ENCODE measurements around the gene C5. TPM values are rescaled to one million over a fixed set of nuclear protein-coding genes. Genes with fewer than 3 reads are reported as not detected.

C5 gene
- total RNA-seq, 2 donors from 2014 or later, result 1.5 to 1.6 TPM

DNA sequence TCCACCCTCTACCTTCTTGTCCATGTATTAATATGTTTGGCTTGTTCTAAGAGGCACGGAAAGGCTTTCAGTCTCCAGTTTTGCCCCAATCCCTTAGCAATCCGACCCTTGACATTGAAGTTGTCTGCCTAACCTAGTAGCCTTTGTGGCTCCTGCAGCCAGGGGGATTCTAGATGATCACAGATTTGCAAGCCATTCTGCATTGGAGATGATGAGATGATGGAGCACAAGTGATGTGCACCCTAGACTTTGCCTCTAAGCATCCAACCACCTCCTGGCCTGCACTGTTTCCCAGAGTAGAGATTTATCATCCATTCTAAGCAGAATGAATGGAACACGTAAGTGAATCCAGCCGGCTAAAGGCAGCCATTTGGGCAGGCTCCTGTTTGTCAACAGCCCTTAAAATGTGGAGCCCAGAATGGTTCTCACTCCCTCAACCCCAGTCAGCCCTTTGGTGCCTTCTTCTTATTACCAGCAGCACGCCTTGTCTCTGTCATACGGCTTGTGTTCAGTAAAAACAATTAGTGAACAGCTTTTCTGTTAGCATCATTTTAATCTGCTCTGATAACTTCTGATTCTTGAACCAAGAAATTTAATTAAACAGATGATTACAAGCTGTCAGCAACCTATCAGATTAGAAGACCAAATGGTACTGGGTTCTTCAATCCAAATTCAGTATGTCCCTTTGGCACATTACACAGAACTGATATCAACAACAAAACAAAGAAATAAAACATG lies 117.8 kb downstream of the C5 start:
- H3K27ac ChIP-seq, result peak overlapping the region; percentile 69
- H3K4me1 ChIP-seq, result peaks cover 5% of the 10 kb centered on the region
- DNase-seq, result no peak
- TF ChIP-seq, protein P1, sequence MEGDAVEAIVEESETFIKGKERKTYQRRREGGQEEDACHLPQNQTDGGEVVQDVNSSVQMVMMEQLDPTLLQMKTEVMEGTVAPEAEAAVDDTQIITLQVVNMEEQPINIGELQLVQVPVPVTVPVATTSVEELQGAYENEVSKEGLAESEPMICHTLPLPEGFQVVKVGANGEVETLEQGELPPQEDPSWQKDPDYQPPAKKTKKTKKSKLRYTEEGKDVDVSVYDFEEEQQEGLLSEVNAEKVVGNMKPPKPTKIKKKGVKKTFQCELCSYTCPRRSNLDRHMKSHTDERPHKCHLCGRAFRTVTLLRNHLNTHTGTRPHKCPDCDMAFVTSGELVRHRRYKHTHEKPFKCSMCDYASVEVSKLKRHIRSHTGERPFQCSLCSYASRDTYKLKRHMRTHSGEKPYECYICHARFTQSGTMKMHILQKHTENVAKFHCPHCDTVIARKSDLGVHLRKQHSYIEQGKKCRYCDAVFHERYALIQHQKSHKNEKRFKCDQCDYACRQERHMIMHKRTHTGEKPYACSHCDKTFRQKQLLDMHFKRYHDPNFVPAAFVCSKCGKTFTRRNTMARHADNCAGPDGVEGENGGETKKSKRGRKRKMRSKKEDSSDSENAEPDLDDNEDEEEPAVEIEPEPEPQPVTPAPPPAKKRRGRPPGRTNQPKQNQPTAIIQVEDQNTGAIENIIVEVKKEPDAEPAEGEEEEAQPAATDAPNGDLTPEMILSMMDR (IDR thresholded peaks at IDR 0.05), result no peak
- H3K9ac ChIP-seq (ENCODE audit: low read depth in 2 of 2, low read length in 2 of 2), result no peak overlapping the region
- no peaks in the 10 kb centered on the region for H3K9me3 ChIP-seq
- intact Hi-C loops (cut with DNase I), result no loop called here
- H3K36me3 ChIP-seq, result no peaks in the 10 kb centered on the region
- H3K4me3 ChIP-seq, result no peak overlapping the region
- no peaks in the 10 kb centered on the region for H3K27me3 ChIP-seq

DNA sequence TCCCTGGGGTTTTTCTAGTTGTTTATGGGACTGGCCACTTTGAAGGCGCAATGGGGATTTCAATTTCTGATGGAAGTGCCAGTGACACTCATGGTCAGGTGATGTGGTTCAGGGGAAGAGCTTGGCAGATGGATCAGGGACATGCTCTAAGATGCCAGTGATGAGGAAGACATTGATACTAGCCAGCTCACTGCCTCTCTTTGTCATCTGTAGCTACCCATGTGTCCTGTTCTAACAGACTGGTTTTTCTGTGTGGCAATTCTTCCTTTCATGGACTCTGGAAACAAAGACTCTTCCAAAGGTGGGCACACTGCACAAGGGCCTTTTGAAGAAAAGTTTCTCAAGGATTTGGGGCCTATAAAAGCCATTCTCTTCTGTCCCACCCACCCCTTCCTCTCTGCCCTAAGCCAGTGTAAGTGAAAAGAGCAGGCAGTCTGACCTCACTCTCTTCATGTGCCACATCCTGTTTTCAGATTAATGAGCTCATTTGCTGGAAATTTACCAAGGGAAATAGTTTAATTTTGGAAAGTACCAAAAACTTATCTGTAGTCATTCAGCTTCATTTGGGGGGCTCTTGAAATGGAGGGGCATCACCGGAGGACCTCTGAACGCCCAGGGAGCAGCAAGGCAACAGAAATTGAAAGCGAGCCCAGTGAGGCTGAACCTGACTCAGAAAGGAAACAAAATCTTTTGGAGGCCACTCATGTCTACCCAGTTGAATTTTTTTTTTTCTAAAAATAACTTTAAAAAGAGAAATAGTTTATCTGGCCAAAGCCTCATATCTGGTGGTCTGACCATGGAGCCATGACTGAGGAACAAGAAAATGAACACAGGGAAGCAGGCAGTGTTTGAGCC lies 118.6 kb downstream of the C5 start:
- H3K27ac ChIP-seq, result peak overlapping the region; percentile 69
- intact Hi-C loops (cut with DNase I), result no loop called here
- H3K36me3 ChIP-seq, result no peaks in the 10 kb centered on the region
- no peak for DNase-seq
- H3K4me1 ChIP-seq, result peaks cover 5% of the 10 kb centered on the region
- TF ChIP-seq, protein P1 (IDR thresholded peaks at IDR 0.05), result no peak
- peak overlapping the region; percentile 9 to 43 for H3K9ac ChIP-seq (ENCODE audit: low read depth in 2 of 2, low read length in 2 of 2)
- H3K9me3 ChIP-seq, result no peaks in the 10 kb centered on the region
- no peak overlapping the region for H3K4me3 ChIP-seq
- no peaks in the 10 kb centered on the region for H3K27me3 ChIP-seq

DNA sequence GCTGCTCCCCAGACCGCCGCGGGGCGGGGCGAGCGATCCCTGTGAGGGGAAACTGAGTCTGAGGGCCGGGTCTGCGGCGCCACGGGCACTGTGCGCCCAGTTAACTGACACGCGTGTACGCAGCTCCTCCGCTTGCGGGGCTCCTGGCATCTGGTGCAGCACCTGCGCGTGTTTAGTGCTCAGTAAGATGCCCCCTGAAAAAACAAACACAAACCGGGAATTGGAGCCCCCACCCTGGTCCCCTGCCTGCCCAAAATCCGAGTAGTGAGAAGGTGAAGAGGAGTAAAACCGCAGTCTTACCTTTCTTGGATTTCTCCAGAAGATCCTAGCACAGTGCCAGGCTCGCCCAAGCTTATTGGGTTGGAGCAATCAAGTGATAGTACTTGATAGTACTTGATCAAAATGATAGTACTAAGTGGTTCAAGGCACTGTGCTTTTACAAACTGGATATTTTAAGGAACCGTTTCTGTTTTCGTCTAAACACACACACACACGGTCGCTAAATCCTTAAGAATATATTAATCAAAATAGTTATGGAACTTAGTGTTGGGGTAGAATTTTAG lies 120.8 kb downstream of the C5 start:
- Histone ChIP-seq H3K4me1 (no peaks in the 10 kb centered on the region), H3K9ac (ENCODE audit: low read depth in 2 of 2, low read length in 2 of 2) (peak overlapping the region; percentile 79 to 91), H3K27me3 (no peaks in the 10 kb centered on the region), H3K36me3 (no peaks in the 10 kb centered on the region), H3K4me3 (peak overlapping the region; percentile 70), H3K9me3 (no peaks in the 10 kb centered on the region), H3K27ac (peak overlapping the region; percentile 78)
- TF ChIP-seq, protein P1 (IDR thresholded peaks at IDR 0.05), result no peak
- no peak for DNase-seq
- intact Hi-C loops (cut with DNase I), result loop anchor here (5.0 kb wide), 1 partner anchor 52 kb away; the partner anchor contains the start of gene PHF19

DNA sequence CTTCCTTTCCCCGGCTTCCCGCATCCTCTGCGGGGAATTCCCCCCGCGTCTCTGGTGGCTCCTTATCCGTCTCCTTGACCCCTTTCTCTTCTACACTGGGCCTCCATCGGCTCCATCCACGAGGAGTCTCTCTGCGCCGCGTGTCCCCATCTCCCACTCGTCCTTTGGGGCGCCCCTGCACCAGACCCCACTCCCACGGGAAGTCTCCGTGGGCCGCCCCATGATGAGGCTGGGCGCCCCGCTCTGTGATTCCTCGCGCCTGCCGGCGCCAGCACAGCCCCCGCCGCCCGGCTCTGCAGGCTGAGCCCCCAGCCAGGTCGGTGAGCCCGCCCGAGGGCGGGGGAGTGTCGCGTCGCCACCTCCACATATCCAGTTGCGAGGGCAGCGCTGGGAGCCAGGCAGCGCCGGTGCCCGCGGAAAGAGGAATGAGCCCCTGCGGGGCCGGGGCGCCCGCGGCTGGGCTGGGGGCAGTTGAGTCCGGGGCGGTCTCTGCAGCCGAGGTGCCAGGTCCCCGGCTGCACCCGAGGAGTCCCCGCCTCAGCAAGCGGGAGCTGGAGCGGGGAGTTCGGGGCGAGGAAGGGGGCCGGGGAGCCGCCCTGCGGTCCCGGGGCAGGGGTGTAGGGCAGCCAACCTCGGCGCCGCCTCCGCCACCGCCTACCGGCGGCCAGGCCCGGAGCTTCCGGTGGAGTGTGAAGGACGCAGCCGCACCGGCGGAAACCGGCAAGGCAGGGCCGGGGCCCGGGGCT lies 121.4 kb downstream of the C5 start:
- TF ChIP-seq, protein P1 (IDR thresholded peaks at IDR 0.05), result no peak
- Histone ChIP-seq H3K9me3 (no peaks in the 10 kb centered on the region), H3K27ac (peak overlapping the region; percentile 78), H3K9ac (ENCODE audit: low read depth in 2 of 2, low read length in 2 of 2) (peak overlapping the region; percentile 79 to 91), H3K36me3 (no peaks in the 10 kb centered on the region), H3K4me1 (no peaks in the 10 kb centered on the region), H3K27me3 (no peaks in the 10 kb centered on the region), H3K4me3 (peak overlapping the region; percentile 70)
- intact Hi-C loops (cut with DNase I), result loop anchor here (5.0 kb wide), 1 partner anchor 51 kb away; the partner anchor contains the start of gene PHF19
- peak; percentile 84 for DNase-seq
